Esophagus squamous epithelium (tissue), 4 donors: ENCODE measurements around the gene ARFRP1.

Experiments
- CTCF ChIP-seq, 6 experiments: fragments of 450-650 bp in 4 of 6; fragments of 200-600 bp in 2 of 6; sonication (generic) in 2 of 6; IDR thresholded peaks; one replicate each; pipeline ENCODE4 v1.5.1; 2016 to 2019; ENCODE audit warnings: antibody characterized with exemption in 6 of 6, mild to moderate bottlenecking in 4 of 6, moderate library complexity in 4 of 6
- POLR2A ChIP-seq, 4 donors: fragments of 450-650 bp; IDR thresholded peaks; one replicate each; pipeline ENCODE4 v1.6.1; 2017; ENCODE audit warnings: antibody characterized with exemption in 4 of 4, mild to moderate bottlenecking in 4 of 4, moderate library complexity in 3 of 4

GRCh38 chr20:63702751-63703470 lies 4.9 kb downstream of the ARFRP1 start:
- TF ChIP-seq POLR2A (IDR thresholded peaks at IDR 0.05) = no peak
- TF ChIP-seq CTCF (IDR thresholded peaks at IDR 0.05) = no peak
